Thyroid gland (tissue), 4 donors: Measurements from ENCODE around the gene RPL36.

Experiments
- CTCF ChIP-seq, 6 experiments: fragments of 200-600 bp in 3 of 6; fragments of 450-650 bp in 3 of 6; sonication (generic) in 3 of 6; IDR thresholded peaks; one replicate each; pipeline ENCODE4 v1.5.1; 2016 to 2019; ENCODE audit warnings: antibody characterized with exemption in 6 of 6, mild to moderate bottlenecking in 2 of 6, inconsistent platforms in 1 of 6, moderate library complexity in 1 of 6
- POLR2A ChIP-seq, 2 donors: fragments of 450-650 bp; IDR thresholded peaks; one replicate each; pipeline ENCODE4 v1.6.1; 2017; ENCODE audit warnings: antibody characterized with exemption in 2 of 2, mild to moderate bottlenecking in 2 of 2, moderate library complexity in 1 of 2

GRCh38 chr19:5669212-5669611, 20.9 kb upstream of the RPL36 start:
- TF ChIP-seq CTCF (IDR thresholded peaks at IDR 0.05) (no peak), POLR2A (IDR thresholded peaks at IDR 0.05) (no peak)
